H1 (cell line): ENCODE results near the gene SIGLEC12. TPM values are rescaled to one million over a fixed set of nuclear protein-coding genes. Genes with fewer than 3 reads are reported as not detected.

Source experiments
- CTCF ChIA-PET: fragments of 300-600 bp; sonication (Branson Sonifier 250); formaldehyde crosslinking; loops from one replicate; lab custom pipeline; 2021; ENCODE audit not compliant: partially characterized antibody; lab: Charles Lee
- POLR2A ChIA-PET: fragments of 300-600 bp; sonication (Branson Sonifier 250); formaldehyde crosslinking; loops from one replicate; lab custom pipeline; 2021; ENCODE audit warnings: inconsistent platforms; ENCODE audit not compliant: partially characterized antibody; lab: Charles Lee
- DNase-seq, 2 experiments: peaks; one replicate each; pipeline versions ENCODE4 v3.0.0 to v3.0.0-alpha.2; 2010 to 2022; ENCODE audit warnings: low spot score in 2 of 2, low read depth in 1 of 2, mixed read lengths in 1 of 2
- FAIRE-seq: peaks from 2 replicates; lab custom pipeline; 2011; peaks lifted over from hg19 to GRCh38; lab: Jason Lieb, UNC
- H2AFZ ChIP-seq: 2 replicates; pipeline ENCODE4 v1.8.1; 2012; ENCODE audit warnings: low read length, inconsistent platforms
- H2AK5ac ChIP-seq: 2 replicates; pipeline ENCODE4 v1.6.1; 2013; ENCODE audit warnings: low read depth, low read length
- H2BK120ac ChIP-seq: replicated peaks from 2 replicates; pipeline ENCODE3; 2013; ENCODE audit warnings: low read depth, low read length, inconsistent platforms
- H2BK12ac ChIP-seq: 2 replicates; pipeline ENCODE4 v1.6.1; 2013; ENCODE audit warnings: low read depth, low read length
- H2BK15ac ChIP-seq: 2 replicates; pipeline ENCODE4 v1.6.1; 2013; ENCODE audit warnings: low read length
- H2BK20ac ChIP-seq: 2 replicates; pipeline ENCODE4 v1.6.1; 2013; ENCODE audit warnings: low read length
- H2BK5ac ChIP-seq: 2 replicates; pipeline ENCODE4 v1.6.1; 2013; ENCODE audit warnings: low read depth, low read length
- H3K14ac ChIP-seq: 2 replicates; pipeline ENCODE4 v1.6.1; 2013; ENCODE audit warnings: inconsistent platforms; ENCODE audit not compliant: insufficient read length
- H3K18ac ChIP-seq: 2 replicates; pipeline ENCODE4 v1.6.1; 2013; ENCODE audit warnings: low read length; ENCODE audit errors: extremely low read depth
- H3K23ac ChIP-seq: 2 replicates; pipeline ENCODE4 v1.6.1; 2013; ENCODE audit warnings: inconsistent platforms; ENCODE audit not compliant: insufficient read length
- H3K23me2 ChIP-seq: 2 replicates; pipeline ENCODE4 v1.6.1; 2013; ENCODE audit warnings: low read depth, low read length
- H3K27ac ChIP-seq: 2 replicates; pipeline ENCODE4 v1.6.1; 2011; ENCODE audit warnings: low read depth, low read length, inconsistent platforms
- H3K27me3 ChIP-seq, 4 experiments: replicated peaks in 1 of 4; 1 replicate in 1 of 4; 2 replicates in 3 of 4; pipeline versions ENCODE4 v1.6.1 to v1.8.1; 2011 to 2013; ENCODE audit warnings: low read length in 3 of 4, mild to moderate bottlenecking in 3 of 4, inconsistent platforms in 2 of 4, mixed read lengths in 2 of 4, moderate library complexity in 1 of 4; ENCODE audit not compliant: control insufficient read depth in 3 of 4, insufficient read depth in 3 of 4; ENCODE audit errors: extremely low read depth in 1 of 4
- H3K36me3 ChIP-seq, 4 experiments: 2 replicates each; pipeline versions ENCODE4 v1.6.1 to v1.8.1; 2011 to 2013; ENCODE audit warnings: mild to moderate bottlenecking in 4 of 4, low read length in 3 of 4, moderate library complexity in 2 of 4, control low read depth in 1 of 4, inconsistent platforms in 1 of 4; ENCODE audit not compliant: insufficient read depth in 4 of 4, control insufficient read depth in 2 of 4
- H3K4ac ChIP-seq: replicated peaks from 2 replicates; pipeline ENCODE3; 2013; ENCODE audit warnings: low read length, low read depth, mixed read lengths, inconsistent platforms; ENCODE audit not compliant: insufficient read length
- H3K4me1 ChIP-seq, 4 experiments: replicated peaks in 1 of 4; 1 replicate in 1 of 4; 2 replicates in 3 of 4; pipeline versions ENCODE4 v1.6.1 to v1.8.1; 2011 to 2013; ENCODE audit warnings: low read length in 3 of 4, inconsistent platforms in 2 of 4, mixed read lengths in 1 of 4; ENCODE audit not compliant: insufficient read depth in 4 of 4, control insufficient read depth in 3 of 4
- H3K4me2 ChIP-seq, 2 experiments: 2 replicates each; pipeline versions ENCODE4 v1.6.1 to v1.8.1; 2011 to 2013; ENCODE audit warnings: low read depth in 2 of 2, low read length in 2 of 2, control low read depth in 1 of 2, inconsistent platforms in 1 of 2, mild to moderate bottlenecking in 1 of 2; ENCODE audit not compliant: insufficient read depth in 1 of 2
- H3K4me3 ChIP-seq, 4 experiments: fragments of 200-600, 300-600 bp in 1 of 4; sonication (generic), shearing (Covaris generic), sonication (Bioruptor Twin) in 1 of 4; 2 replicates each; pipeline versions ENCODE4 v1.5.1 to v1.8.1; 2011 to 2016; ENCODE audit warnings: low read length in 4 of 4, low read depth in 3 of 4, control low read depth in 2 of 4, inconsistent platforms in 2 of 4, mild to moderate bottlenecking in 2 of 4, mixed read lengths in 1 of 4, moderate library complexity in 1 of 4; ENCODE audit not compliant: insufficient read depth in 2 of 4; ENCODE audit errors: extremely low read depth in 1 of 4
- H3K56ac ChIP-seq: replicated peaks from 2 replicates; pipeline ENCODE3; 2013; ENCODE audit warnings: low read depth, mild to moderate bottlenecking, mixed read lengths, low read length, inconsistent platforms; ENCODE audit not compliant: insufficient read length
- H3K79me1 ChIP-seq: 2 replicates; pipeline ENCODE4 v1.6.1; 2013; ENCODE audit warnings: low read depth, low read length, control low read depth
- H3K79me2 ChIP-seq, 2 experiments: 2 replicates each; pipeline versions ENCODE4 v1.6.1 to v1.8.1; 2012 to 2013; ENCODE audit warnings: low read length in 2 of 2, mild to moderate bottlenecking in 2 of 2, inconsistent platforms in 1 of 2; ENCODE audit not compliant: insufficient read depth in 2 of 2, control insufficient read depth in 1 of 2
- H3K9ac ChIP-seq, 4 experiments: replicated peaks in 1 of 4; 1 replicate in 1 of 4; 2 replicates in 3 of 4; pipeline versions ENCODE4 v1.6.1 to v1.8.1; 2011 to 2013; ENCODE audit warnings: low read depth in 3 of 4, low read length in 3 of 4, control low read depth in 2 of 4, mild to moderate bottlenecking in 2 of 4, moderate library complexity in 2 of 4, inconsistent platforms in 1 of 4; ENCODE audit errors: extremely low read depth in 1 of 4
- H3K9me3 ChIP-seq, 2 experiments: 2 replicates each; pipeline versions ENCODE4 v1.6.1 to v1.8.1; 2012 to 2013; ENCODE audit warnings: mild to moderate bottlenecking in 2 of 2, moderate library complexity in 2 of 2, control low read depth in 1 of 2, inconsistent platforms in 1 of 2, low read depth in 1 of 2, low read length in 1 of 2, mixed read lengths in 1 of 2; ENCODE audit not compliant: insufficient read depth in 2 of 2
- H4K20me1 ChIP-seq, 2 experiments: replicated peaks in 1 of 2; 2 replicates each; pipeline versions ENCODE3 to v1.8.1; 2011 to 2013; ENCODE audit warnings: inconsistent platforms in 2 of 2, low read length in 2 of 2, mild to moderate bottlenecking in 1 of 2; ENCODE audit not compliant: insufficient read depth in 2 of 2, control insufficient read depth in 1 of 2
- H4K5ac ChIP-seq: 2 replicates; pipeline ENCODE4 v1.6.1; 2013; ENCODE audit warnings: low read length, low read depth, mixed read lengths, inconsistent platforms; ENCODE audit not compliant: insufficient read length
- H4K8ac ChIP-seq: 2 replicates; pipeline ENCODE4 v1.8.0; 2013; ENCODE audit warnings: mild to moderate bottlenecking, moderate library complexity, low read length, inconsistent platforms; ENCODE audit not compliant: insufficient read depth; ENCODE audit errors: extremely low read depth
- H4K91ac ChIP-seq: replicated peaks from 2 replicates; pipeline ENCODE3; 2013; ENCODE audit warnings: low read length, mixed read lengths, inconsistent platforms; ENCODE audit not compliant: insufficient read length
- ASH2L ChIP-seq: fragments of 200-600, 300-600 bp; sonication (generic); IDR thresholded peaks from one replicate; pipeline ENCODE4 v1.7.1; 2017; ENCODE audit warnings: low read length
- ATF2 ChIP-seq: IDR thresholded peaks from 2 replicates; pipeline ENCODE4 v1.6.1; 2012; ENCODE audit warnings: low read length, inconsistent platforms
- GTF2F1 ChIP-seq: IDR thresholded peaks from 2 replicates; pipeline ENCODE4 v1.6.1; 2012; ENCODE audit warnings: low read depth, low read length, improper control_type of control experiment, borderline replicate concordance
- HDAC2 ChIP-seq, 2 experiments: fragments of 300-600 bp in 1 of 2; sonication (generic) in 1 of 2; IDR thresholded peaks; 2 replicates each; pipeline ENCODE4 v1.6.1; 2011 to 2012; ENCODE audit warnings: low read depth in 2 of 2, low read length in 2 of 2, mild to moderate bottlenecking in 2 of 2, moderate library complexity in 2 of 2, borderline replicate concordance in 1 of 2, inconsistent platforms in 1 of 2
- JUND ChIP-seq: IDR thresholded peaks from 2 replicates; pipeline ENCODE4 v1.6.1; 2011; ENCODE audit warnings: mild to moderate bottlenecking, improper control_type of control experiment, low read length
- KDM1A ChIP-seq: fragments of 200-600, 300-600 bp; sonication (generic); IDR thresholded peaks from 2 replicates; pipeline ENCODE4 v1.7.1; 2016; ENCODE audit warnings: mild to moderate bottlenecking, low read length, borderline replicate concordance
- NANOG ChIP-seq: IDR thresholded peaks from 2 replicates; pipeline ENCODE4 v1.6.1; 2011; ENCODE audit warnings: low read length, low read depth, mild to moderate bottlenecking, inconsistent platforms; ENCODE audit not compliant: insufficient read depth, poor library complexity, severe bottlenecking
- PHF8 ChIP-seq: fragments of 200-600 bp; sonication (generic); conservative IDR thresholded peaks from 2 replicates; pipeline ENCODE4 v1.7.1; 2012; ENCODE audit warnings: low read depth, mild to moderate bottlenecking, inconsistent platforms, low read length, moderate library complexity
- POLR2A ChIP-seq, 2 experiments: IDR thresholded peaks; 1 replicate in 1 of 2; 2 replicates in 1 of 2; pipeline ENCODE4 v1.6.1; 2011; ENCODE audit warnings: low read depth in 2 of 2, low read length in 2 of 2, mild to moderate bottlenecking in 2 of 2; ENCODE audit errors: control extremely low read depth in 1 of 2
- YY1 ChIP-seq: IDR thresholded peaks from 2 replicates; pipeline ENCODE4 v1.6.1; 2011; ENCODE audit warnings: low read depth, mild to moderate bottlenecking, low read length
- ZNF274 ChIP-seq: IDR thresholded peaks from 2 replicates; pipeline ENCODE4 v1.7.0; 2012; ENCODE audit warnings: low read length, borderline replicate concordance; ENCODE audit errors: extremely low read depth
- WGBS, 2 experiments: shearing (Covaris generic) in 1 of 2; methylation state at CpG; one replicate each; pipeline versions ENCODE4 v1.1.6 to v1.1.7; 2013 to 2015; ENCODE audit warnings: low lambda C conversion rate in 2 of 2, mixed read lengths in 2 of 2, inconsistent platforms in 1 of 2, low coverage in 1 of 2, missing lambda C conversion rate in 1 of 2; ENCODE audit not compliant: insufficient replicate concordance in 2 of 2, insufficient coverage in 1 of 2, insufficient read length in 1 of 2; ENCODE audit errors: extremely low coverage in 1 of 2, missing lambda C conversion rate in 1 of 2; 5-methylcytosine and 5-hydroxymethylcytosine counted together
- polyA plus RNA-seq, 7 experiments: library from polyadenylated mRNA; depleted of rRNA in 3 of 7; stranded (reverse) in 5 of 7; unstranded in 2 of 7; fragments of >200 nt in 5 of 7; fragments of 200-250 nt in 2 of 7; gene quantifications; 1 replicate in 5 of 7; 2 replicates in 1 of 7; 4 replicates in 1 of 7; pipeline versions ENCODE4 v1.2.1 to v1.2.3, GENCODE V29; 2011 to 2013; ENCODE audit warnings: missing spikeins in 2 of 7, mixed read lengths in 2 of 7
- total RNA-seq: library from RNA; stranded (reverse); fragmentation: NEBNext Ultra II Directional; extraction: Animal tissue kit (Norgen Biotek cat#: 25700); gene quantifications from 2 replicates; pipeline ENCODE4 v1.2.1, GENCODE V29; 2021

SIGLEC12 gene
- total and polyA plus RNA-seq, 2 of the 8 experiments (the other 6 are each of a cell fraction or from before 2014, with no cell fraction given), result not detected

GRCh38 chr19:51458051-51458645 is 43.5 kb downstream of the SIGLEC12 start, which contains the start of gene SIGLEC8:
SIGLEC8 (minus strand) TSS chr19:51458454; CDS start chr19:51458387, 67 bp downstream.
- no peak for FAIRE-seq
- no peak for TF ChIP-seq YY1
- TF ChIP-seq NANOG, result no peak
- TF ChIP-seq JUND, result no peak
- TF ChIP-seq POLR2A (IDR thresholded peaks at IDR 0.05; ENCODE audit: control extremely low read depth in 1 of 2, low read depth in 2 of 2, low read length in 2 of 2), result no peak
- no peak for TF ChIP-seq KDM1A
- no peak for TF ChIP-seq PHF8
- no peak for TF ChIP-seq GTF2F1
- TF ChIP-seq ZNF274, result no peak
- no peak for TF ChIP-seq ASH2L
- TF ChIP-seq ATF2, result no peak
- TF ChIP-seq HDAC2 (IDR thresholded peaks at IDR 0.05; ENCODE audit: borderline replicate concordance in 1 of 2, low read depth in 2 of 2, low read length in 2 of 2), result no peak

More at GRCh38 chr19:51458051-51458645, 43.5 kb downstream of the SIGLEC12 start, which contains the start of gene SIGLEC8:
- H3K36me3 ChIP-seq, result no peaks in the 10 kb centered on the region
- WGBS, 2 experiments, result 88% methylated on average over 10 of the region's 10 CpGs; no CpG with 5 or more reads in 1 of the 2 experiments
- no peaks in the 10 kb centered on the region for H3K79me2 ChIP-seq
- H2BK20ac ChIP-seq, result no peak within 1 kb of the TSS
- no peak within 1 kb of the TSS for H3K18ac ChIP-seq
- H2BK120ac ChIP-seq, result no peak within 1 kb of the TSS
- H3K23me2 ChIP-seq, result peaks cover 5% of the 10 kb centered on the region; the same call in 1 of the 2 replicates
- no peak within 1 kb of the TSS for H2BK15ac ChIP-seq
- peaks cover 33 to 55% of the 10 kb centered on the region in 2 experiments; a peak in 3 of 4 replicates for H3K9me3 ChIP-seq
- no peak within 1 kb of the TSS for H3K14ac ChIP-seq
- POLR2A ChIA-PET, result no interaction called here
- H3K27me3 ChIP-seq, result no peaks in the 10 kb centered on the region
- no peak within 1 kb of the TSS for H3K4ac ChIP-seq
- no peak within 1 kb of the TSS for H3K4me2 ChIP-seq
- no peak within 1 kb of the TSS for H4K91ac ChIP-seq
- no peak within 1 kb of the TSS for H3K4me3 ChIP-seq
- H3K27ac ChIP-seq, result no peak within 1 kb of the TSS
- no peaks in the 10 kb centered on the region for H4K20me1 ChIP-seq
- CTCF ChIA-PET, result interaction anchor here (0.7 to 0.9 kb wide), 3 partner anchors 11 to 37 kb away, joined by 3 to 4 read pairs (median 3); no protein-coding TSS in a partner anchor
- no peak for DNase-seq
- no peak within 1 kb of the TSS for H2BK12ac ChIP-seq
- H3K4me1 ChIP-seq, result peaks cover 0 to 3% (median 0%) of the 10 kb centered on the region in 4 experiments; a peak in 1 of 7 replicates
- no peaks in the 10 kb centered on the region for H3K79me1 ChIP-seq
- H2BK5ac ChIP-seq, result no peak within 1 kb of the TSS
- H3K56ac ChIP-seq, result no peak within 1 kb of the TSS
- H4K5ac ChIP-seq, result no peak within 1 kb of the TSS
- H2AK5ac ChIP-seq, result no peak within 1 kb of the TSS; the same call in 1 of the 2 replicates
- no peak within 1 kb of the TSS for H2AFZ ChIP-seq
- no peak within 1 kb of the TSS for H3K23ac ChIP-seq
- H4K8ac ChIP-seq, result no peak within 1 kb of the TSS; the same call in 1 of the 2 replicates
- no peak within 1 kb of the TSS for H3K9ac ChIP-seq
